H1 (cell line): ENCODE measurements around the gene HECTD4. TPM values are rescaled to one million over a fixed set of nuclear protein-coding genes. Genes with fewer than 3 reads are reported as not detected.

Source experiments
- CTCF ChIA-PET: fragments of 300-600 bp; sonication (Branson Sonifier 250); formaldehyde crosslinking; loops from one replicate; lab custom pipeline; 2021; ENCODE audit not compliant: partially characterized antibody; lab: Charles Lee
- POLR2A ChIA-PET: fragments of 300-600 bp; sonication (Branson Sonifier 250); formaldehyde crosslinking; loops from one replicate; lab custom pipeline; 2021; ENCODE audit warnings: inconsistent platforms; ENCODE audit not compliant: partially characterized antibody; lab: Charles Lee
- DNase-seq, 2 experiments: peaks; one replicate each; pipeline versions ENCODE4 v3.0.0 to v3.0.0-alpha.2; 2010 to 2022; ENCODE audit warnings: low spot score in 2 of 2, low read depth in 1 of 2, mixed read lengths in 1 of 2
- FAIRE-seq: peaks from 2 replicates; lab custom pipeline; 2011; peaks lifted over from hg19 to GRCh38; lab: Jason Lieb, UNC
- H2AFZ ChIP-seq: 2 replicates; pipeline ENCODE4 v1.8.1; 2012; ENCODE audit warnings: low read length, inconsistent platforms
- H2AK5ac ChIP-seq: 2 replicates; pipeline ENCODE4 v1.6.1; 2013; ENCODE audit warnings: low read depth, low read length
- H2BK120ac ChIP-seq: replicated peaks from 2 replicates; pipeline ENCODE3; 2013; ENCODE audit warnings: low read depth, low read length, inconsistent platforms
- H2BK12ac ChIP-seq: 2 replicates; pipeline ENCODE4 v1.6.1; 2013; ENCODE audit warnings: low read depth, low read length
- H2BK15ac ChIP-seq: 2 replicates; pipeline ENCODE4 v1.6.1; 2013; ENCODE audit warnings: low read length
- H2BK20ac ChIP-seq: 2 replicates; pipeline ENCODE4 v1.6.1; 2013; ENCODE audit warnings: low read length
- H2BK5ac ChIP-seq: 2 replicates; pipeline ENCODE4 v1.6.1; 2013; ENCODE audit warnings: low read depth, low read length
- H3K14ac ChIP-seq: 2 replicates; pipeline ENCODE4 v1.6.1; 2013; ENCODE audit warnings: inconsistent platforms; ENCODE audit not compliant: insufficient read length
- H3K18ac ChIP-seq: 2 replicates; pipeline ENCODE4 v1.6.1; 2013; ENCODE audit warnings: low read length; ENCODE audit errors: extremely low read depth
- H3K23ac ChIP-seq: 2 replicates; pipeline ENCODE4 v1.6.1; 2013; ENCODE audit warnings: inconsistent platforms; ENCODE audit not compliant: insufficient read length
- H3K23me2 ChIP-seq: 2 replicates; pipeline ENCODE4 v1.6.1; 2013; ENCODE audit warnings: low read depth, low read length
- H3K27ac ChIP-seq: 2 replicates; pipeline ENCODE4 v1.6.1; 2011; ENCODE audit warnings: low read depth, low read length, inconsistent platforms
- H3K27me3 ChIP-seq, 4 experiments: replicated peaks in 1 of 4; 1 replicate in 1 of 4; 2 replicates in 3 of 4; pipeline versions ENCODE4 v1.6.1 to v1.8.1; 2011 to 2013; ENCODE audit warnings: low read length in 3 of 4, mild to moderate bottlenecking in 3 of 4, inconsistent platforms in 2 of 4, mixed read lengths in 2 of 4, moderate library complexity in 1 of 4; ENCODE audit not compliant: control insufficient read depth in 3 of 4, insufficient read depth in 3 of 4; ENCODE audit errors: extremely low read depth in 1 of 4
- H3K36me3 ChIP-seq, 4 experiments: 2 replicates each; pipeline versions ENCODE4 v1.6.1 to v1.8.1; 2011 to 2013; ENCODE audit warnings: mild to moderate bottlenecking in 4 of 4, low read length in 3 of 4, moderate library complexity in 2 of 4, control low read depth in 1 of 4, inconsistent platforms in 1 of 4; ENCODE audit not compliant: insufficient read depth in 4 of 4, control insufficient read depth in 2 of 4
- H3K4ac ChIP-seq: replicated peaks from 2 replicates; pipeline ENCODE3; 2013; ENCODE audit warnings: low read length, low read depth, mixed read lengths, inconsistent platforms; ENCODE audit not compliant: insufficient read length
- H3K4me1 ChIP-seq, 4 experiments: replicated peaks in 1 of 4; 1 replicate in 1 of 4; 2 replicates in 3 of 4; pipeline versions ENCODE4 v1.6.1 to v1.8.1; 2011 to 2013; ENCODE audit warnings: low read length in 3 of 4, inconsistent platforms in 2 of 4, mixed read lengths in 1 of 4; ENCODE audit not compliant: insufficient read depth in 4 of 4, control insufficient read depth in 3 of 4
- H3K4me2 ChIP-seq, 2 experiments: 2 replicates each; pipeline versions ENCODE4 v1.6.1 to v1.8.1; 2011 to 2013; ENCODE audit warnings: low read depth in 2 of 2, low read length in 2 of 2, control low read depth in 1 of 2, inconsistent platforms in 1 of 2, mild to moderate bottlenecking in 1 of 2; ENCODE audit not compliant: insufficient read depth in 1 of 2
- H3K4me3 ChIP-seq, 4 experiments: fragments of 200-600, 300-600 bp in 1 of 4; sonication (generic), shearing (Covaris generic), sonication (Bioruptor Twin) in 1 of 4; 2 replicates each; pipeline versions ENCODE4 v1.5.1 to v1.8.1; 2011 to 2016; ENCODE audit warnings: low read length in 4 of 4, low read depth in 3 of 4, control low read depth in 2 of 4, inconsistent platforms in 2 of 4, mild to moderate bottlenecking in 2 of 4, mixed read lengths in 1 of 4, moderate library complexity in 1 of 4; ENCODE audit not compliant: insufficient read depth in 2 of 4; ENCODE audit errors: extremely low read depth in 1 of 4
- H3K56ac ChIP-seq: replicated peaks from 2 replicates; pipeline ENCODE3; 2013; ENCODE audit warnings: low read depth, mild to moderate bottlenecking, mixed read lengths, low read length, inconsistent platforms; ENCODE audit not compliant: insufficient read length
- H3K79me1 ChIP-seq: 2 replicates; pipeline ENCODE4 v1.6.1; 2013; ENCODE audit warnings: low read depth, low read length, control low read depth
- H3K79me2 ChIP-seq, 2 experiments: 2 replicates each; pipeline versions ENCODE4 v1.6.1 to v1.8.1; 2012 to 2013; ENCODE audit warnings: low read length in 2 of 2, mild to moderate bottlenecking in 2 of 2, inconsistent platforms in 1 of 2; ENCODE audit not compliant: insufficient read depth in 2 of 2, control insufficient read depth in 1 of 2
- H3K9ac ChIP-seq, 4 experiments: replicated peaks in 1 of 4; 1 replicate in 1 of 4; 2 replicates in 3 of 4; pipeline versions ENCODE4 v1.6.1 to v1.8.1; 2011 to 2013; ENCODE audit warnings: low read depth in 3 of 4, low read length in 3 of 4, control low read depth in 2 of 4, mild to moderate bottlenecking in 2 of 4, moderate library complexity in 2 of 4, inconsistent platforms in 1 of 4; ENCODE audit errors: extremely low read depth in 1 of 4
- H3K9me3 ChIP-seq, 2 experiments: 2 replicates each; pipeline versions ENCODE4 v1.6.1 to v1.8.1; 2012 to 2013; ENCODE audit warnings: mild to moderate bottlenecking in 2 of 2, moderate library complexity in 2 of 2, control low read depth in 1 of 2, inconsistent platforms in 1 of 2, low read depth in 1 of 2, low read length in 1 of 2, mixed read lengths in 1 of 2; ENCODE audit not compliant: insufficient read depth in 2 of 2
- H4K20me1 ChIP-seq, 2 experiments: replicated peaks in 1 of 2; 2 replicates each; pipeline versions ENCODE3 to v1.8.1; 2011 to 2013; ENCODE audit warnings: inconsistent platforms in 2 of 2, low read length in 2 of 2, mild to moderate bottlenecking in 1 of 2; ENCODE audit not compliant: insufficient read depth in 2 of 2, control insufficient read depth in 1 of 2
- H4K5ac ChIP-seq: 2 replicates; pipeline ENCODE4 v1.6.1; 2013; ENCODE audit warnings: low read length, low read depth, mixed read lengths, inconsistent platforms; ENCODE audit not compliant: insufficient read length
- H4K8ac ChIP-seq: 2 replicates; pipeline ENCODE4 v1.8.0; 2013; ENCODE audit warnings: mild to moderate bottlenecking, moderate library complexity, low read length, inconsistent platforms; ENCODE audit not compliant: insufficient read depth; ENCODE audit errors: extremely low read depth
- H4K91ac ChIP-seq: replicated peaks from 2 replicates; pipeline ENCODE3; 2013; ENCODE audit warnings: low read length, mixed read lengths, inconsistent platforms; ENCODE audit not compliant: insufficient read length
- EP300 ChIP-seq, 2 experiments: IDR thresholded peaks; 1 replicate in 1 of 2; 2 replicates in 1 of 2; pipeline ENCODE4 v1.6.1; 2011 to 2012; ENCODE audit warnings: low read depth in 2 of 2, low read length in 2 of 2, mild to moderate bottlenecking in 2 of 2, borderline replicate concordance in 1 of 2, inconsistent platforms in 1 of 2, moderate library complexity in 1 of 2
- HDAC2 ChIP-seq, 2 experiments: fragments of 300-600 bp in 1 of 2; sonication (generic) in 1 of 2; IDR thresholded peaks; 2 replicates each; pipeline ENCODE4 v1.6.1; 2011 to 2012; ENCODE audit warnings: low read depth in 2 of 2, low read length in 2 of 2, mild to moderate bottlenecking in 2 of 2, moderate library complexity in 2 of 2, borderline replicate concordance in 1 of 2, inconsistent platforms in 1 of 2
- WGBS, 2 experiments: shearing (Covaris generic) in 1 of 2; methylation state at CpG; one replicate each; pipeline versions ENCODE4 v1.1.6 to v1.1.7; 2013 to 2015; ENCODE audit warnings: low lambda C conversion rate in 2 of 2, mixed read lengths in 2 of 2, inconsistent platforms in 1 of 2, low coverage in 1 of 2, missing lambda C conversion rate in 1 of 2; ENCODE audit not compliant: insufficient replicate concordance in 2 of 2, insufficient coverage in 1 of 2, insufficient read length in 1 of 2; ENCODE audit errors: extremely low coverage in 1 of 2, missing lambda C conversion rate in 1 of 2; 5-methylcytosine and 5-hydroxymethylcytosine counted together
- polyA plus RNA-seq, 7 experiments: library from polyadenylated mRNA; depleted of rRNA in 3 of 7; stranded (reverse) in 5 of 7; unstranded in 2 of 7; fragments of >200 nt in 5 of 7; fragments of 200-250 nt in 2 of 7; gene quantifications; 1 replicate in 5 of 7; 2 replicates in 1 of 7; 4 replicates in 1 of 7; pipeline versions ENCODE4 v1.2.1 to v1.2.3, GENCODE V29; 2011 to 2013; ENCODE audit warnings: missing spikeins in 2 of 7, mixed read lengths in 2 of 7
- total RNA-seq: library from RNA; stranded (reverse); fragmentation: NEBNext Ultra II Directional; extraction: Animal tissue kit (Norgen Biotek cat#: 25700); gene quantifications from 2 replicates; pipeline ENCODE4 v1.2.1, GENCODE V29; 2021
- TF ChIP-seq, protein P1 (sequence below): IDR thresholded peaks from 2 replicates; pipeline ENCODE4 v1.6.1; 2011; ENCODE audit warnings: low read length, improper control_type of control experiment

HECTD4 gene
- total and polyA plus RNA-seq, 2 of the 8 experiments (the other 6 are each of a cell fraction or from before 2014, with no cell fraction given), result 6.5 to 33.7 TPM

DNA sequence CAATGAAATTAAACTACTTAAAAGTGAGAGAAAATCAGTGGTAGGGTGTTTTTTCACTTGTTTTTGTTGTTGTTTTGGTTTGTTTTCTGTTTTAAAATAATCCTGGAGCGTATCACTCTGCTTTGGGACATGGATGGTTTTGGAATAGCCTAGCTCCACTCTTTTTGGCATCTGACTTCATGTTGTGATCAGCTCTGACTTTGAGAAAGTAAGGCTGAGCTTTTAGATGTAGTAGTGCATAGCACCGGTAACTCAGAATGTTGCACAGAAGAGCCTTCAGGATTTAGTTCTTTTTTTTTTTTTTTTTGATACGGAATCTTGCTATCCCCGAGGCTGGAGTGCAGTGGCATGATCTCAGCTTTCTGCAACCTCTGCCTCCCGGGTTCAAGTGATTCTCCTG is 248.8 kb downstream of the HECTD4 start:
- H3K9ac ChIP-seq, result no peak overlapping the region
- H3K23ac ChIP-seq, result no peak overlapping the region
- no peak overlapping the region for H2BK5ac ChIP-seq
- H4K20me1 ChIP-seq, result peaks cover 0 to 2% of the 10 kb centered on the region in 2 experiments
- H3K23me2 ChIP-seq, result no peaks in the 10 kb centered on the region
- H3K9me3 ChIP-seq, result no peaks in the 10 kb centered on the region
- H3K56ac ChIP-seq, result no peak overlapping the region
- TF ChIP-seq HDAC2 (IDR thresholded peaks at IDR 0.05; ENCODE audit: borderline replicate concordance in 1 of 2, low read depth in 2 of 2, low read length in 2 of 2), result no peak
- TF ChIP-seq, protein P1, sequence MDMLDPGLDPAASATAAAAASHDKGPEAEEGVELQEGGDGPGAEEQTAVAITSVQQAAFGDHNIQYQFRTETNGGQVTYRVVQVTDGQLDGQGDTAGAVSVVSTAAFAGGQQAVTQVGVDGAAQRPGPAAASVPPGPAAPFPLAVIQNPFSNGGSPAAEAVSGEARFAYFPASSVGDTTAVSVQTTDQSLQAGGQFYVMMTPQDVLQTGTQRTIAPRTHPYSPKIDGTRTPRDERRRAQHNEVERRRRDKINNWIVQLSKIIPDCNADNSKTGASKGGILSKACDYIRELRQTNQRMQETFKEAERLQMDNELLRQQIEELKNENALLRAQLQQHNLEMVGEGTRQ, result no peak
- TF ChIP-seq EP300 (IDR thresholded peaks at IDR 0.05; ENCODE audit: borderline replicate concordance in 1 of 2, low read depth in 2 of 2, low read length in 2 of 2), result no peak
- no peak overlapping the region for H4K5ac ChIP-seq
- ChIA-PET CTCF (interaction anchor here (1.0 kb wide), 1 partner anchor 65 kb away, joined by 3 read pairs; no protein-coding TSS in a partner anchor), POLR2A (interaction anchor here (1.0 to 1.5 kb wide), 2 partner anchors 10 to 13 kb away, joined by 4 read pairs; no protein-coding TSS in a partner anchor)
- no peak overlapping the region for H3K14ac ChIP-seq
- no peak overlapping the region for H3K4me2 ChIP-seq
- H2BK12ac ChIP-seq, result no peak overlapping the region
- H2AFZ ChIP-seq, result no peak overlapping the region
- no peak overlapping the region for H2BK20ac ChIP-seq
- no peaks in the 10 kb centered on the region for H3K27me3 ChIP-seq
- H2BK120ac ChIP-seq, result no peak overlapping the region
- peaks cover 0 to 23% (median 13%) of the 10 kb centered on the region in 4 experiments; a peak in 6 of 8 replicates for H3K36me3 ChIP-seq
- H3K4me3 ChIP-seq, result no peak overlapping the region
- DNase-seq (no peak), FAIRE-seq (no peak)
- H4K91ac ChIP-seq, result no peak overlapping the region
- H2AK5ac ChIP-seq, result no peak overlapping the region
- H2BK15ac ChIP-seq, result no peak overlapping the region
- WGBS, 2 experiments, result 99% methylated on average over 5 of the region's 5 CpGs; no CpG with 5 or more reads in 1 of the 2 experiments
- no peak overlapping the region for H3K18ac ChIP-seq
- H3K4ac ChIP-seq, result no peak overlapping the region
- H3K79me2 ChIP-seq, result peaks cover 0 to 2% of the 10 kb centered on the region in 2 experiments; a peak in 1 of 4 replicates
- no peak overlapping the region for H3K27ac ChIP-seq
- H4K8ac ChIP-seq, result no peak overlapping the region
- H3K79me1 ChIP-seq, result no peaks in the 10 kb centered on the region
- H3K4me1 ChIP-seq, result no peaks in the 10 kb centered on the region
